Liver (tissue), 9 donors: ENCODE data around the gene PPP1R3E. TPM values are rescaled to one million over a fixed set of nuclear protein-coding genes. Genes with fewer than 3 reads are reported as not detected.

Experiments
- DNase-seq: peaks from one replicate; pipeline ENCODE4 v3.0.0-alpha.2; 2017; ENCODE audit warnings: low spot score
- H3K27ac ChIP-seq, 2 donors: one replicate each; pipeline ENCODE4 v1.7.0; 2013; ENCODE audit warnings: inconsistent platforms in 2 of 2, low read length in 2 of 2, control low read depth in 1 of 2, low read depth in 1 of 2, mild to moderate bottlenecking in 1 of 2
- H3K27me3 ChIP-seq, 4 donors: one replicate each; pipeline versions ENCODE4 v1.6.1 to v1.7.0; 2013; ENCODE audit warnings: low read length in 3 of 4, inconsistent platforms in 1 of 4, mild to moderate bottlenecking in 1 of 4, moderate library complexity in 1 of 4; ENCODE audit not compliant: control insufficient read depth in 4 of 4, insufficient read depth in 4 of 4
- H3K36me3 ChIP-seq, 4 donors: one replicate each; pipeline versions ENCODE4 v1.6.1 to v1.7.0; 2013; ENCODE audit warnings: low read length in 3 of 4, mild to moderate bottlenecking in 3 of 4, low read depth in 1 of 4, moderate library complexity in 1 of 4; ENCODE audit not compliant: control insufficient read depth in 4 of 4, insufficient read depth in 3 of 4
- H3K4me1 ChIP-seq, 4 donors: one replicate each; pipeline versions ENCODE4 v1.6.1 to v1.7.0; 2013; ENCODE audit warnings: low read length in 3 of 4, mild to moderate bottlenecking in 3 of 4, moderate library complexity in 1 of 4; ENCODE audit not compliant: control insufficient read depth in 4 of 4, insufficient read depth in 4 of 4
- H3K4me3 ChIP-seq, 3 donors: one replicate each; pipeline versions ENCODE4 v1.6.1 to v1.7.0; 2013; ENCODE audit warnings: low read length in 3 of 3, control low read depth in 1 of 3, low read depth in 1 of 3, mild to moderate bottlenecking in 1 of 3
- H3K9ac ChIP-seq, 2 donors: one replicate each; pipeline ENCODE4 v1.7.0; 2013; ENCODE audit warnings: low read length in 2 of 2, mild to moderate bottlenecking in 2 of 2, moderate library complexity in 2 of 2, control low read depth in 1 of 2, low read depth in 1 of 2
- H3K9me3 ChIP-seq, 4 donors: one replicate each; pipeline versions ENCODE4 v1.6.1 to v1.7.0; 2013; ENCODE audit warnings: low read length in 3 of 4; ENCODE audit not compliant: control insufficient read depth in 4 of 4
- EGR1 ChIP-seq, 2 donors: IDR thresholded peaks; 2 replicates each; pipeline ENCODE4 v1.6.1; 2016 to 2018; ENCODE audit warnings: antibody characterized with exemption in 2 of 2, low read depth in 2 of 2
- FOXA1 ChIP-seq: IDR thresholded peaks from 2 replicates; pipeline ENCODE4 v1.6.1; 2016; ENCODE audit warnings: antibody characterized with exemption
- FOXA2 ChIP-seq: IDR thresholded peaks from 2 replicates; pipeline ENCODE4 v1.6.1; 2016; ENCODE audit warnings: antibody characterized with exemption
- GABPA ChIP-seq, 2 donors: IDR thresholded peaks in 1 of 2; conservative IDR thresholded peaks in 1 of 2; 2 replicates each; pipeline ENCODE4 v1.6.1; 2016; ENCODE audit warnings: antibody characterized with exemption in 2 of 2, mild to moderate bottlenecking in 1 of 2, moderate library complexity in 1 of 2
- HNF4G ChIP-seq: IDR thresholded peaks from 2 replicates; pipeline ENCODE4 v1.6.1; 2016; ENCODE audit warnings: antibody characterized with exemption
- JUND ChIP-seq, 2 donors: IDR thresholded peaks; 2 replicates each; pipeline ENCODE4 v1.6.1; 2016; ENCODE audit warnings: antibody characterized with exemption in 2 of 2
- MAX ChIP-seq: IDR thresholded peaks from 2 replicates; pipeline ENCODE4 v1.6.1; 2016; ENCODE audit warnings: antibody characterized with exemption
- NR2F2 ChIP-seq: IDR thresholded peaks from 2 replicates; pipeline ENCODE4 v1.6.1; 2016; ENCODE audit warnings: antibody characterized with exemption
- RAD21 ChIP-seq, 2 donors: IDR thresholded peaks; 2 replicates each; pipeline ENCODE4 v1.6.1; 2016; ENCODE audit warnings: antibody characterized with exemption in 2 of 2, mild to moderate bottlenecking in 2 of 2
- REST ChIP-seq: IDR thresholded peaks from 2 replicates; pipeline ENCODE4 v1.6.1; 2016; ENCODE audit warnings: antibody characterized with exemption, mild to moderate bottlenecking
- RXRA ChIP-seq, 2 donors: IDR thresholded peaks; 2 replicates each; pipeline ENCODE4 v1.6.1; 2017 to 2018; ENCODE audit warnings: antibody characterized with exemption in 2 of 2, mild to moderate bottlenecking in 1 of 2
- SP1 ChIP-seq: IDR thresholded peaks from 2 replicates; pipeline ENCODE4 v1.6.1; 2018; ENCODE audit warnings: antibody characterized with exemption, mild to moderate bottlenecking
- TAF1 ChIP-seq: conservative IDR thresholded peaks from 2 replicates; pipeline ENCODE4 v1.6.1; 2016; ENCODE audit warnings: antibody characterized with exemption, mild to moderate bottlenecking
- YY1 ChIP-seq: IDR thresholded peaks from 2 replicates; pipeline ENCODE4 v1.6.1; 2016; ENCODE audit warnings: antibody characterized with exemption, mild to moderate bottlenecking
- WGBS: extraction: QIAGEN DNeasy Blood & Tissue Kit; methylation state at CpG from one replicate; pipeline ENCODE4 v1.1.7; 2013; 5-methylcytosine and 5-hydroxymethylcytosine counted together
- polyA plus RNA-seq, 2 donors: library from polyadenylated mRNA; stranded (reverse) in 1 of 2; unstranded in 1 of 2; fragments of 200-250 nt in 1 of 2; fragments of >200 nt in 1 of 2; fragmentation: Nextera tagmentation in 1 of 2; extraction: Ambion mirVana in 1 of 2; gene quantifications; one replicate each; pipeline versions ENCODE4 v1.2.1 to v1.2.3, GENCODE V29; 2013 to 2015
- total RNA-seq, 2 donors: library from RNA; depleted of rRNA; stranded (reverse); fragments of >200 nt; gene quantifications; one replicate each; pipeline ENCODE4 v1.2.3, GENCODE V29; 2014
- TF ChIP-seq, protein P1 (sequence below): fragments of 150-350 bp; IDR thresholded peaks from 2 replicates; pipeline ENCODE4 v1.5.1; 2017; ENCODE audit warnings: improper control_type of control experiment, low read depth, low read length; ENCODE audit not compliant: missing input control
- TF ChIP-seq, protein P2 (sequence below): IDR thresholded peaks from 2 replicates; pipeline ENCODE4 v1.6.1; 2016; ENCODE audit warnings: antibody characterized with exemption
- TF ChIP-seq, protein P3 (sequence below): IDR thresholded peaks from 2 replicates; pipeline ENCODE4 v1.6.1; 2016; ENCODE audit warnings: antibody characterized with exemption
- donor health status: healthy.
- donor health status: healthy.
- donor health status: healthy.
- donor health status: healthy.
- donor health status: healthy.

The PPP1R3E gene
- total and polyA plus RNA-seq, 4 donors = 2.5 to 4.7 (median 3.6) TPM

- no peak for TF ChIP-seq NR2F2
- TF ChIP-seq SP1 = no peak
- TF ChIP-seq, protein P1, sequence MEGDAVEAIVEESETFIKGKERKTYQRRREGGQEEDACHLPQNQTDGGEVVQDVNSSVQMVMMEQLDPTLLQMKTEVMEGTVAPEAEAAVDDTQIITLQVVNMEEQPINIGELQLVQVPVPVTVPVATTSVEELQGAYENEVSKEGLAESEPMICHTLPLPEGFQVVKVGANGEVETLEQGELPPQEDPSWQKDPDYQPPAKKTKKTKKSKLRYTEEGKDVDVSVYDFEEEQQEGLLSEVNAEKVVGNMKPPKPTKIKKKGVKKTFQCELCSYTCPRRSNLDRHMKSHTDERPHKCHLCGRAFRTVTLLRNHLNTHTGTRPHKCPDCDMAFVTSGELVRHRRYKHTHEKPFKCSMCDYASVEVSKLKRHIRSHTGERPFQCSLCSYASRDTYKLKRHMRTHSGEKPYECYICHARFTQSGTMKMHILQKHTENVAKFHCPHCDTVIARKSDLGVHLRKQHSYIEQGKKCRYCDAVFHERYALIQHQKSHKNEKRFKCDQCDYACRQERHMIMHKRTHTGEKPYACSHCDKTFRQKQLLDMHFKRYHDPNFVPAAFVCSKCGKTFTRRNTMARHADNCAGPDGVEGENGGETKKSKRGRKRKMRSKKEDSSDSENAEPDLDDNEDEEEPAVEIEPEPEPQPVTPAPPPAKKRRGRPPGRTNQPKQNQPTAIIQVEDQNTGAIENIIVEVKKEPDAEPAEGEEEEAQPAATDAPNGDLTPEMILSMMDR = no peak
- TF ChIP-seq JUND (IDR thresholded peaks at IDR 0.05) = no peak
- TF ChIP-seq RXRA (IDR thresholded peaks at IDR 0.05) = no peak
- TF ChIP-seq REST = no peak
- no peak for TF ChIP-seq HNF4G
- TF ChIP-seq, protein P2, sequence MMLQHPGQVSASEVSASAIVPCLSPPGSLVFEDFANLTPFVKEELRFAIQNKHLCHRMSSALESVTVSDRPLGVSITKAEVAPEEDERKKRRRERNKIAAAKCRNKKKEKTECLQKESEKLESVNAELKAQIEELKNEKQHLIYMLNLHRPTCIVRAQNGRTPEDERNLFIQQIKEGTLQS = no peak
- H3K4me1 ChIP-seq = peaks cover 6 to 22% (median 12%) of the 10 kb centered on the region in 4 donors
- no peak for DNase-seq
- H3K9ac ChIP-seq = peak overlapping the region; percentile 53 to 79
- H3K9me3 ChIP-seq = no peaks in the 10 kb centered on the region
- H3K36me3 ChIP-seq = peaks cover 7 to 20% (median 19%) of the 10 kb centered on the region in 4 donors
- 93% methylated on average over 17 of the region's 17 CpGs for WGBS
- no peaks in the 10 kb centered on the region for H3K27me3 ChIP-seq
- H3K4me3 ChIP-seq = peak overlapping the region; percentile 40 to 86 (median 66)
- H3K27ac ChIP-seq = peak overlapping the region; percentile 95 to 97
These were observed 17.3 kb upstream of the PPP1R3E start for GRCh38 chr14:23319746-23320583.

DNA sequence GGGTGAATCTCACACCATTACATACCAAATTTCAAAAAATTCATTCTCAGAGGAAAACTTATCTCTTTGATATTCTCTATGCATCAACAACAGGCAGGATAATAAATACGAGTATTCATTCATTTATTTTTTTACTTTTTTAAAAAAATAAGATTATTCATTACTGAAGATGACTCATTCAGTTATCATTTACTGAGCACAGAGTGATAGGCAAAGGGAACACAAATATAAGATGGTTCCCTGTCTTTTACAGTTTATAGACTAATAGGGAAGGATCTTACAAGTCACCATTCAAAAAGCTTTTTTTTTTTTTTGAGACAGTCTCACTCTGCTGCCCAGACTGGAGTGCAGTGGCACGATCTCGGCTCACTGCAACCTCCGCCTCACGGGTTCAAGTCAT is 13.6 kb upstream of the PPP1R3E start:
- Histone ChIP-seq H3K9me3 (no peaks in the 10 kb centered on the region), H3K4me3 (no peak overlapping the region), H3K36me3 (no peaks in the 10 kb centered on the region), H3K27me3 (no peaks in the 10 kb centered on the region), H3K9ac (no peak overlapping the region), H3K4me1 (peaks cover 0 to 9% (median 6%) of the 10 kb centered on the region in 4 donors), H3K27ac (no peak overlapping the region)
- DNase-seq = no peak
- WGBS = 91% methylated on average over 5 of the region's 5 CpGs
- TF ChIP-seq NR2F2 (no peak), RXRA (IDR thresholded peaks at IDR 0.05) (no peak), TAF1 (no peak), FOXA2 (no peak), RAD21 (IDR thresholded peaks at IDR 0.05) (no peak), GABPA (IDR thresholded peaks at IDR 0.05 in 1 of 2, conservative IDR thresholded peaks at IDR 0.05 in 1 of 2) (no peak), YY1 (no peak), FOXA1 (no peak), HNF4G (no peak), EGR1 (IDR thresholded peaks at IDR 0.05; ENCODE audit: low read depth in 2 of 2) (no peak), JUND (IDR thresholded peaks at IDR 0.05) (no peak), SP1 (no peak), MAX (no peak)
- TF ChIP-seq, protein P2 = no peak
- TF ChIP-seq, protein P1 = no peak
- TF ChIP-seq, protein P3, sequence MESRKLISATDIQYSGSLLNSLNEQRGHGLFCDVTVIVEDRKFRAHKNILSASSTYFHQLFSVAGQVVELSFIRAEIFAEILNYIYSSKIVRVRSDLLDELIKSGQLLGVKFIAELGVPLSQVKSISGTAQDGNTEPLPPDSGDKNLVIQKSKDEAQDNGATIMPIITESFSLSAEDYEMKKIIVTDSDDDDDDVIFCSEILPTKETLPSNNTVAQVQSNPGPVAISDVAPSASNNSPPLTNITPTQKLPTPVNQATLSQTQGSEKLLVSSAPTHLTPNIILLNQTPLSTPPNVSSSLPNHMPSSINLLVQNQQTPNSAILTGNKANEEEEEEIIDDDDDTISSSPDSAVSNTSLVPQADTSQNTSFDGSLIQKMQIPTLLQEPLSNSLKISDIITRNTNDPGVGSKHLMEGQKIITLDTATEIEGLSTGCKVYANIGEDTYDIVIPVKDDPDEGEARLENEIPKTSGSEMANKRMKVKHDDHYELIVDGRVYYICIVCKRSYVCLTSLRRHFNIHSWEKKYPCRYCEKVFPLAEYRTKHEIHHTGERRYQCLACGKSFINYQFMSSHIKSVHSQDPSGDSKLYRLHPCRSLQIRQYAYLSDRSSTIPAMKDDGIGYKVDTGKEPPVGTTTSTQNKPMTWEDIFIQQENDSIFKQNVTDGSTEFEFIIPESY = no peak
